Measurements from ENCODE around the gene CCK. TPM values are rescaled to one million over a fixed set of nuclear protein-coding genes. Genes with fewer than 3 reads are reported as not detected.

The CCK gene
- total RNA-seq (not detected), polyA plus RNA-seq (not detected)

GRCh38 chr3:42266085-42266484 is at the start of gene CCK:
Gene CCK, minus strand, starts transcription at chr3:42266185. Its CDS starts 2,555 bp downstream, at chr3:42263630.
- Mint-ChIP-seq H3K4me3 (no peak within 1 kb of the TSS), H3K36me3 (no peaks in the 10 kb centered on the region), H3K9me3 (peaks cover 0 to 2% (median 1%) of the 10 kb centered on the region in 7 donors), H3K4me1 (peaks cover 0 to 19% (median under 1%) of the 10 kb centered on the region in 4 donors), H3K27ac (no peak within 1 kb of the TSS), H3K27me3 (peaks cover 49% of the 10 kb centered on the region)
- ATAC-seq (ENCODE audit: low read depth in 2 of 2) (no peak), DNase-seq (no peak)
- Histone ChIP-seq H3K4me3 (ENCODE audit: low read depth, low read length) (no peak within 1 kb of the TSS), H3K9me3 (ENCODE audit: control insufficient read depth in 2 of 2, low read length in 2 of 2) (no peaks in the 10 kb centered on the region), H3K27me3 (ENCODE audit: control insufficient read depth, insufficient read depth, low read length) (peaks cover 22% of the 10 kb centered on the region), H3K36me3 (ENCODE audit: control insufficient read depth, insufficient read depth, low read length) (no peaks in the 10 kb centered on the region), H3K27ac (ENCODE audit: insufficient read depth, low read length, poor library complexity, severe bottlenecking) (no peak within 1 kb of the TSS), H3K4me1 (ENCODE audit: control insufficient read depth, insufficient read depth, low read length, poor library complexity, severe bottlenecking) (peaks cover 13% of the 10 kb centered on the region)

GRCh38 chr3:42314411-42314810 is 48.4 kb upstream of the CCK start:
- H3K9me3 ChIP-seq (ENCODE audit: control insufficient read depth in 2 of 2, low read length in 2 of 2) = peaks cover 24 to 34% of the 10 kb centered on the region in 2 experiments
- DNase-seq (no peak), ATAC-seq (ENCODE audit: low read depth in 2 of 2) (no peak)
- no peak overlapping the region for H3K27ac ChIP-seq (ENCODE audit: insufficient read depth, low read length, poor library complexity, severe bottlenecking)
- no peaks in the 10 kb centered on the region for H3K27me3 ChIP-seq (ENCODE audit: control insufficient read depth, insufficient read depth, low read length)
- no peaks in the 10 kb centered on the region for H3K4me1 ChIP-seq (ENCODE audit: control insufficient read depth, insufficient read depth, low read length, poor library complexity, severe bottlenecking)
- peaks cover 3% of the 10 kb centered on the region for H3K27me3 Mint-ChIP-seq
- no peaks in the 10 kb centered on the region for H3K36me3 ChIP-seq (ENCODE audit: control insufficient read depth, insufficient read depth, low read length)
- no peak overlapping the region for H3K4me3 Mint-ChIP-seq
- H3K4me3 ChIP-seq (ENCODE audit: low read depth, low read length) = no peak overlapping the region
- H3K27ac Mint-ChIP-seq = peak overlapping the region in 1 of 3 donors; percentile 60
- H3K36me3 Mint-ChIP-seq = peaks cover 11% of the 10 kb centered on the region
- peaks cover 0 to 28% (median 13%) of the 10 kb centered on the region in 7 donors for H3K9me3 Mint-ChIP-seq
- H3K4me1 Mint-ChIP-seq = no peaks in the 10 kb centered on the region

- Histone ChIP-seq H3K27ac (ENCODE audit: insufficient read depth, low read length, poor library complexity, severe bottlenecking) (no peak overlapping the region), H3K4me1 (ENCODE audit: control insufficient read depth, insufficient read depth, low read length, poor library complexity, severe bottlenecking) (no peaks in the 10 kb centered on the region), H3K36me3 (ENCODE audit: control insufficient read depth, insufficient read depth, low read length) (no peaks in the 10 kb centered on the region), H3K27me3 (ENCODE audit: control insufficient read depth, insufficient read depth, low read length) (no peaks in the 10 kb centered on the region), H3K9me3 (ENCODE audit: control insufficient read depth in 2 of 2, low read length in 2 of 2) (peaks cover 3 to 6% of the 10 kb centered on the region in 2 experiments), H3K4me3 (ENCODE audit: low read depth, low read length) (no peak overlapping the region)
- Mint-ChIP-seq H3K9me3 (peaks cover 0 to 6% (median 3%) of the 10 kb centered on the region in 7 donors), H3K27ac (no peak overlapping the region), H3K27me3 (no peaks in the 10 kb centered on the region), H3K4me1 (peaks cover 0 to 3% (median 0%) of the 10 kb centered on the region in 4 donors), H3K4me3 (no peak overlapping the region), H3K36me3 (no peaks in the 10 kb centered on the region)
- ATAC-seq (ENCODE audit: low read depth in 2 of 2) (no peak), DNase-seq (no peak)
These were observed 42.7 kb upstream of the CCK start for GRCh38 chr3:42308651-42309050.

GRCh38 chr3:42306499-42306898 is 40.5 kb upstream of the CCK start:
- no peaks in the 10 kb centered on the region for H3K36me3 ChIP-seq (ENCODE audit: control insufficient read depth, insufficient read depth, low read length)
- no peak overlapping the region for H3K4me3 ChIP-seq (ENCODE audit: low read depth, low read length)
- Mint-ChIP-seq H3K27ac (no peak overlapping the region), H3K36me3 (no peaks in the 10 kb centered on the region), H3K27me3 (no peaks in the 10 kb centered on the region), H3K4me1 (peaks cover 0 to 12% (median 2%) of the 10 kb centered on the region in 4 donors), H3K4me3 (no peak overlapping the region), H3K9me3 (peaks cover 0 to 8% (median 0%) of the 10 kb centered on the region in 7 donors)
- H3K27ac ChIP-seq (ENCODE audit: insufficient read depth, low read length, poor library complexity, severe bottlenecking) = no peak overlapping the region
- no peaks in the 10 kb centered on the region for H3K27me3 ChIP-seq (ENCODE audit: control insufficient read depth, insufficient read depth, low read length)
- H3K9me3 ChIP-seq (ENCODE audit: control insufficient read depth in 2 of 2, low read length in 2 of 2) = no peaks in the 10 kb centered on the region
- ATAC-seq (ENCODE audit: low read depth in 2 of 2) (no peak), DNase-seq (no peak)
- H3K4me1 ChIP-seq (ENCODE audit: control insufficient read depth, insufficient read depth, low read length, poor library complexity, severe bottlenecking) = no peaks in the 10 kb centered on the region

GRCh38 chr3:42302924-42303634 is 37.1 kb upstream of the CCK start:
- Mint-ChIP-seq H3K9me3 (peaks cover 0 to 8% (median 0%) of the 10 kb centered on the region in 7 donors), H3K27me3 (no peaks in the 10 kb centered on the region)
- H3K4me3 ChIP-seq (ENCODE audit: low read depth, low read length) = no peak overlapping the region

GRCh38 chr3:42301446-42302175 is 35.6 kb upstream of the CCK start:
- no peak overlapping the region for H3K27ac ChIP-seq (ENCODE audit: insufficient read depth, low read length, poor library complexity, severe bottlenecking)
- H3K36me3 ChIP-seq (ENCODE audit: control insufficient read depth, insufficient read depth, low read length) = no peaks in the 10 kb centered on the region
- H3K27me3 ChIP-seq (ENCODE audit: control insufficient read depth, insufficient read depth, low read length) = no peaks in the 10 kb centered on the region
- H3K4me1 Mint-ChIP-seq = peaks cover 0 to 12% (median 2%) of the 10 kb centered on the region in 4 donors
- no peak overlapping the region for H3K4me3 ChIP-seq (ENCODE audit: low read depth, low read length)
- H3K9me3 Mint-ChIP-seq = peaks cover 0 to 8% (median 0%) of the 10 kb centered on the region in 7 donors
- H3K27ac Mint-ChIP-seq = no peak overlapping the region
- no peaks in the 10 kb centered on the region for H3K4me1 ChIP-seq (ENCODE audit: control insufficient read depth, insufficient read depth, low read length, poor library complexity, severe bottlenecking)
- H3K9me3 ChIP-seq (ENCODE audit: control insufficient read depth in 2 of 2, low read length in 2 of 2) = no peaks in the 10 kb centered on the region
- no peak overlapping the region for H3K4me3 Mint-ChIP-seq
- peaks cover 9% of the 10 kb centered on the region for H3K27me3 Mint-ChIP-seq
- ATAC-seq (ENCODE audit: low read depth in 2 of 2) = no peak
- DNase-seq = no peak
- no peaks in the 10 kb centered on the region for H3K36me3 Mint-ChIP-seq

More at GRCh38 chr3:42302924-42303634, 37.1 kb upstream of the CCK start:
- Mint-ChIP-seq H3K36me3 (no peaks in the 10 kb centered on the region), H3K4me3 (peak overlapping the region in 1 of 4 donors; percentile 21), H3K27ac (no peak overlapping the region), H3K4me1 (peaks cover 0 to 12% (median 2%) of the 10 kb centered on the region in 4 donors)
- DNase-seq (no peak), ATAC-seq (ENCODE audit: low read depth in 2 of 2) (no peak)
- Histone ChIP-seq H3K9me3 (ENCODE audit: control insufficient read depth in 2 of 2, low read length in 2 of 2) (no peaks in the 10 kb centered on the region), H3K27me3 (ENCODE audit: control insufficient read depth, insufficient read depth, low read length) (no peaks in the 10 kb centered on the region), H3K27ac (ENCODE audit: insufficient read depth, low read length, poor library complexity, severe bottlenecking) (no peak overlapping the region), H3K36me3 (ENCODE audit: control insufficient read depth, insufficient read depth, low read length) (no peaks in the 10 kb centered on the region), H3K4me1 (ENCODE audit: control insufficient read depth, insufficient read depth, low read length, poor library complexity, severe bottlenecking) (no peaks in the 10 kb centered on the region)

GRCh38 chr3:42300778-42301177 is 34.8 kb upstream of the CCK start:
- H3K9me3 ChIP-seq (ENCODE audit: control insufficient read depth in 2 of 2, low read length in 2 of 2) = no peaks in the 10 kb centered on the region
- no peak for DNase-seq
- peak overlapping the region in 1 of 3 donors; percentile 1 for H3K27ac Mint-ChIP-seq
- peaks cover 9% of the 10 kb centered on the region for H3K27me3 Mint-ChIP-seq
- ATAC-seq (ENCODE audit: low read depth in 2 of 2) = no peak
- no peaks in the 10 kb centered on the region for H3K36me3 Mint-ChIP-seq
- H3K36me3 ChIP-seq (ENCODE audit: control insufficient read depth, insufficient read depth, low read length) = no peaks in the 10 kb centered on the region
- H3K4me3 Mint-ChIP-seq = no peak overlapping the region
- H3K27ac ChIP-seq (ENCODE audit: insufficient read depth, low read length, poor library complexity, severe bottlenecking) = no peak overlapping the region
- H3K27me3 ChIP-seq (ENCODE audit: control insufficient read depth, insufficient read depth, low read length) = no peaks in the 10 kb centered on the region
- no peak overlapping the region for H3K4me3 ChIP-seq (ENCODE audit: low read depth, low read length)
- H3K4me1 Mint-ChIP-seq = peaks cover 0 to 9% (median 2%) of the 10 kb centered on the region in 4 donors
- peaks cover 0 to 8% (median 0%) of the 10 kb centered on the region in 7 donors for H3K9me3 Mint-ChIP-seq
- H3K4me1 ChIP-seq (ENCODE audit: control insufficient read depth, insufficient read depth, low read length, poor library complexity, severe bottlenecking) = no peaks in the 10 kb centered on the region

All from CD4-positive, CD25-positive, alpha-beta regulatory T cell (primary cell).